CD4-positive, alpha-beta T cell treated with Interleukin-12 subunit alpha and Interleukin-12 subunit beta, for 1 hour (primary cell): ENCODE results near the gene PRRT1.
"Not testable (repeated sequence)": the region's sequence is repeated elsewhere in the genome, so short reads cannot be mapped to it uniquely, and the experiment has no call there.

Experiments used
- DNase-seq: peaks from one replicate; pipeline ENCODE4 v3.0.0-alpha.2; 2020

The PRRT1 gene

GRCh38 chr6:32151863-32152768 lies at the start of gene PRRT1:
Gene PRRT1 (minus strand): TSS chr6:32151939. CDS start chr6:32151827, 112 bp downstream.
- DNase-seq, result no peak

DNA sequence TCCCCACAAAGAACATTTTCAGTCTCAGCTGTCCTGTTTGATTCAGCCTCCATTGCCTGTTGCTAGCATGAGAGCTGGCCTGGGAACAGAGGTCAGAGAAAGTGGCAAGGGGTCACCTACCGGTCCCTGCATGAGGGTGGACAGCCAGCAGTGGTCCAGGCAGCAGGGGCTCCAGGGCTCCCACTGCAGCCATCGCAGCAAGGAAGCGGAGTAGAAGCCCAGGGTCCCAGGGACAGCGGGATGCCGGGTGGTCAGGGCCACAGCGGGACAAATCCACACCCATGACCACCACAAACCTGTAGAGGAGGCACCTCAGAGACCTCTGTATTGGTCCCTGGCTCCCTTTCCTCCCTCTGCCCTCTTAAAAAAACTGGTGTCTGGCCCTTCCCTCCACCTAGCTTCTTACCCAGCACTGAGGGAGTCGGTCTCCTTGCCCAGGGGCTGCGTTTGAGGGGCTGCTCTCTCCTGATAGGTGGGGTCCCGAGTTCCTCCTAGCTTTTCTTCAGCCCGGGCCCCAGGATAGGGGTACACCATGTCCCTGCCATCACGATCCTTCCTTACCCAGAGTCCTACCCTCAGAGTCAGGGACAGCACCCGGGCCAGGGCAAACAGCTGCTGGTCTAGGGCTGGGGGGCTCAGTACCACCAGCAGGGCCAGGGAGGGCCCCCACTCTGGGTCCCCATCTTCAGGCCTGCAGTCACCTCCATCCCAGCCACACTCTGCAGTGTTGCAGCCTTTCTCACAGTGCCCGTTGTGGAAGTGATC lies 49.2 kb upstream of the PRRT1 start:
- DNase-seq, result no peak

- DNase-seq, result no peak
Observed at GRCh38 chr6:32198866-32199265, 47.1 kb upstream of the PRRT1 start.

DNA sequence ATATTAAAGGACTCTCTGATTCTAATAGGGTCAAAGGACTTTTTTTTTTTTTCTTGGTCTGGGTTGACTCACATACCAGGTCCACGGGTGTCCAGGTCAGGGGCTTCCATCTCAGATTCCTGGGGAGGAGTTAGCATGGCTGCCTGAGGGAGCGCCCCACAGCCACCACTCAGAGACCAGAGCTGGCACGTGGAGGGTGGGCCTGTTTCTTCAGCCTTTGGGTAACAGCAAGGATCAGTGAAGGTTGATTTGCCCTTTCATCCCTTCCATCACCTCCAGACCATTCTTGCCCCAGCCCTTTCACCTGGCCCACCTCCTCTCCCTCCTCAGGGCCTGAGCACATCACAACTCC lies 46.6 kb upstream of the PRRT1 start:
- DNase-seq, result no peak

- no peak for DNase-seq
Observed at GRCh38 chr6:32196682-32197616, 45.2 kb upstream of the PRRT1 start.

DNA sequence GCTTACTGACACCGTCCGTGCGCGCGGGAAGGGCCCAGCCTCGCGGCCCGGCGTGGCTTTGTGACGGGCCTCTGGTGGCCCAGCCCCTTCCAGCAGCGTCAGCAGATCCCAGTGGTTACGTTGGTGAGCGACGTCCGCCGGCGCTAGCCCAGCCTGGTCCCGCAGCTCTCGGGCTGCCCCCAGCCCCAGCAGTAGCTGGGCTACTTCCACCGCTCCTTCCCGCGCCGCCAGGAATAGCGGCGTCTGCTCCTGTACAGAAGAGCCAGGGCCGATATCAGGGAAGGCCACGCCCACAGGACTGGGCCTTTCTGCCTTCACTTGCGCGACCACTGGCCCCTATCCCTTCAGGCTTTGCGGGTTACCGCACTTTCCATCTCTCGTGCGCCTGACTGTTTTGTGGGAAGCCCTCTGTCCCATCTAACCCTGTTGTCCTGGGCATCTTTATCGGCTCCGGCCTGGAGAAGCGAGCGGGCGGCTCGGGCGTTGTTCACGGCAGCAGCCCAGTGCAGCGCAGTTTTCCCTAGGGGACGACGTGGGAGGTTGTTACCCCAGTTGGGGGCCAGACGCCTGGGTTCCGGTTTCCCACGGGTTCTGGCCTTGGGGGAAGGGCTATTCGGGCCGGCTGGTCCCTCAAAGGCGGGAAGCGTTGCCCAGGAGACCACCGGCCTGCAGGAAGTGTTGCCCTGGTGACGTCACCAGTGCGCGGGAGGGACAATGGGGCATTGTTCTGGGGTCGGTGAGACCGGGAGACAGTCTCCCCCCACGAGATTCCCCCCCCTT lies 44.4 kb upstream of the PRRT1 start:
- peak; percentile 74 for DNase-seq

- peak; percentile 100 for DNase-seq
Observed at GRCh38 chr6:32195652-32195901, 43.8 kb upstream of the PRRT1 start.

GRCh38 chr6:32194825-32195651 lies 43.3 kb upstream of the PRRT1 start:
- DNase-seq, result peak; percentile 52

DNA sequence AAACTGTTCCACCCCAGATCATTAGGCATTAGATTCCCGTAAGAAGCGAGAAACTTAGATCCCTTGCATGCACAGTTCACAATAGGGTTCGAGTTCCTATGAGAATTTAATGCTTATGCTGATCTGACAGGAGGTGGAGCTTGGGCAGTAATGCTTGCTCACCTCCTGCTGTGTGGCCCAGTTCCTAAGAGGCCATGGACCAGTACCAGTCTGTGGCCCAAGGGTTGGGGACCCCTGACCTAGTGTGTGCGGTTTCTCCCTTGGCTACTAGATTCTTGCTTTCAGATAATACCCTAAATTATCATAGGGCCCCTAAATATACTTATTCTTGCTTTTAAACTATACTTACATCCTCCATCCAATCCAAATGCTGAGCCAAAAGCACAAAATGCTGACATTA lies 42.6 kb upstream of the PRRT1 start:
- DNase-seq, result no peak

DNA sequence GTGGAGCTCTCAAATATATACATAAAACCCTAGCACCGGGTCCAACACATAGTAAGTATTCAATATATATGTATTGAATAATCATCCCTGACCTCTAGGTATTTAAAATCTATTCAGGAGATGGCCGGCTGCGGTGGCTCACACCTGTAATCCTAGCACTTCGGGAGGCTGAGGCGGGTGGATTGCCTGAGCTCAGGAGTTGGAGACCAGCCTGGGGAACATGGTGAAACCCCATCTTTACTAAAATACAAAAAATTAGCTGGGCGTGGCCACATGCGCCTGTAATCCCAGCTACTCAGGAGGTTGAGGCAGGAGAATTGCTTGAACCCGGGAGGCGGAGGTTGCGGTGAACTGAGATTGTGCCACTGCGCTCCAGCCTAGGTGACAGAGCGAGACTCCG lies 41.4 kb upstream of the PRRT1 start:
- not testable (repeated sequence) for DNase-seq

GRCh38 chr6:32192608-32193039 lies 40.9 kb upstream of the PRRT1 start, which contains the start of gene GPSM3:
Gene GPSM3 (minus strand): TSS chr6:32192643. CDS start chr6:32192513, 130 bp downstream.
- peak; percentile 66 for DNase-seq

GRCh38 chr6:32191696-32192607 lies 40.2 kb upstream of the PRRT1 start:
- DNase-seq, result peak; percentile 63

- no peak for DNase-seq
Observed at GRCh38 chr6:32190911-32191677, 39.4 kb upstream of the PRRT1 start.

DNA sequence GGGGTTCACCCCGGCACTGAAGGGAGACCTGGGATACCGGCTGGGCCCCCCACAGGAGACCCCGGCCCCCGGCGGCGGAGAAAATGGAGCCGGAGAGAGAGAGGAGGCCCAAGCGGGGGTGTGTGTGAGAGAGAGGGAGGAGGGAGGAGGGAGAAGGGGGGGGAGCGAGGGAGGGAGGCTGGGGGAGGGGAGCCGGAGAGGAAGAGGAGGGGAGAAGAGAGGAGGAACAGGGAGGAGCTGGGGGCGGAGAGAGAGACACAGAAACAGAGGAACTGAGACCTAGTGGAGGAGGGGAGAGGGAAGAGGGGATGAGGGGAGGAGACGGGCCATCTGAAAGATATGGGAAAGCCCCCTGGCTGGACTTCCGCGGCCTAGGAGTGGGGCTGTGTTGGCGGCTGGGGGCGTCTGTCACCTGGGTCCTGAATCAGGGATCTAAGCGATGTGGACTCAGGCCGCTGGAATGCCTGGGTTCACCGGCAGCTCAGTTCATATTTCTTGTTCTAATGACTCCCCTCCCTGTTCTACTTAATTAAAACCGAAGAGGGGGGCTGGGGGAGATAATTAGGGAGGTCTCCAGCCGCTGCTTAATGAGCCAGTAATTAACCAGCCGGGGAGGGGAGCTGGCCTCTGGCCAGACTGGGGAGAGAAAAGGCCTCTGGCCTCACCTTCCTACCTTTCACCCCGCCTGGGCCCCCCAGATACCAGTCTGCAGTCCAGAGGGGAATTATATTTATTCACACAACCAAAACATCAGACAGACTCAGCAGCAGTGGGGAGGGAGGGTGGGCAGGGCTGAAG lies 38.5 kb upstream of the PRRT1 start, which contains the start of gene PBX2:
TSS of gene PBX2 (minus strand) at position 149 of the 798 bp plus-strand sequence. CDS start 287 bp downstream, outside the sequence.
- peak; percentile 93 for DNase-seq

DNA sequence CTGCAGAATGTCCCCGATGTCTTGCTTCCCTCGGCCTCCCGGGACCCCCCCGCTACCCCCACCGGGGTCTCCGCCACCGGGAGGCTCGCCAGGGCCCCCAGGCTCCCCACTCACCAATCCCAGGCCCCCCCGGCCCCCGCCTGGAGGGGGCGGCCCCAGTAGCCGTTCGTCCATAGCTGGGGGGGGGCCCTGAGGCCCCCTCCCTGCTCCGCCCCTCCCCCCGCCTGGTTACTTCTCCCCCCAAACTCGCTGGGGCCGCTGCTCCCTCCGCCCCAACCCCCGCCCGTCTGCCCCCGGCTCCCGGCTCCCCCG lies 38.0 kb upstream of the PRRT1 start:
- no peak for DNase-seq

DNA sequence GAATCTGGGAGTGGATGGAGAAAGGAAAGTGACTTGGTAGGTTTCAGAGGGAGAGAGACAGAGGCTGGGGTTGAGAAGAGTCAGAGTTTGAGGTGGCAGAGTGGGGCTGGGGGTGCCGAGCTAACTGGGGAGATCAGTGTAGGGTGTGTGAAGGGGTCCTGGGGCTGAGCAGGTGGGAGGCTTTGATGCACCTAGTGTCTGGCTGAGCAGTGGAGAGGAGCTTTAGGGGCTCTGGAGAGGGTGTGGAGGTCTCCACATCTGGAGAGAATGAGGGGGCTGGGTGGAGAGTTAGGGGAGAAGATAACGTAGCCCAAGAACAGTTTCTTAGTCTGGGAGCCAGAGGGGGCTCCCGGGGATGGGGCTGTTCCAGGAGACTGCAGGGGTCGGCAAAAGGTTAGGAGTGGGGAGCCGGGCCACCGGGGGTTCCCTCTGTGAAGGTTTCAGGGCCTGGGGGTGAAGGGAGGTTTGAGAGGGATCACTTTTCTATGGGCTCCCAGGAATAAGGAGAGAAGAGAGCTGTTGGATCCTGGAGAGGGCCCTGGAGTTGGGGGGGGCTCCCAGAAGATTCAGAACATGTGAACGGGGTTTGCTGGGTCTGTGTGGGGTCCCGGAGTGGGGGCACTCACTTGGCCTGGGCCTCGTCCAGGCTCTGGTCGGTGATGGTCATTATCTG lies 37.5 kb upstream of the PRRT1 start:
- no peak for DNase-seq

DNA sequence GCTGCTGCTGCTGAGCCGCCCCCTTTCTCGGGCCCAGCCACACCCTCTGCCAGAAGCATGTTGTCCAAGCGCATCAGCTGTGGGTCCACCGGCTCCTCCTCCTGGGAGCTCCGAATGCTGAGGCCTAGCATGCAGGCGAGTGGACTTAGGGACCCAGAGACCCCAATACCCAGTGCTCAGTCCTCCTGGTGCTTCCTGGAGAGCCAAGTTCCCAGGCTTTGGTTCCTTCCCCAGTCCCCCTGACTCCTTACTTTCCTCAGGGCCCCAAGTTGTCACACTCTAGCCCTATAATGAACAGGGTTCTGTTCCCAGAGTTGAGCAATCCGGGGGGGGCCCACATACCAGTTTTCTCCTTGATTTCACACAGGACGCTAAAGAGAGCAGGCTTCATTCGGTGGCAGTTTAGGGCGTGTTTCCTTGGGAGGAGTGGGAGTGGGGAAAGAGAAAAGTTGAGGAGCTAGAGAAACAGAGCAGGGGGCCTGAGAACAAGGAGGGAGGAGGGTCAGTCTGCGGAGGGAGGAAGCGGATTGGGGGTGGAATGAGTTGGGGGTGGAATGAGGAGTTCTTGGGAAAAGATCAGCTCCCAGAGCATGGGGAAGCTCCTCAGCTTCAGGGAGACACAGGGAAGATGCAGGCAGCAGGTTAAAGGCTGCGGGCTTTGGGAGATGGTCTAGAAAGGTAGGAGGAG lies 36.8 kb upstream of the PRRT1 start:
- DNase-seq, result no peak
